Caco-2 (cell line): ENCODE results near the gene ARF1. TPM values are rescaled to one million over a fixed set of nuclear protein-coding genes. Genes with fewer than 3 reads are reported as not detected.

Experiments
- BruUV-seq: library from RNA; stranded (reverse); fragments of 400-500 nt; replicated peaks from 2 replicates; lab custom pipeline; 2021; lab: Mats Ljungman, UMichigan
- CTCF ChIA-PET: fragments of 300-600 bp; sonication (Branson Sonifier 250); formaldehyde crosslinking; loops from one replicate; lab custom pipeline; 2022; ENCODE audit warnings: antibody characterized with exemption; lab: Charles Lee
- POLR2A ChIA-PET: fragments of 300-600 bp; sonication (Branson Sonifier 250); formaldehyde crosslinking; loops from one replicate; lab custom pipeline; 2022; ENCODE audit warnings: antibody characterized with exemption; lab: Charles Lee
- DNase-seq, 2 experiments: peaks; one replicate each; pipeline versions ENCODE4 v3.0.0 to v3.0.0-alpha.2; 2020 to 2022
- H3K27me3 ChIP-seq: replicated peaks from 2 replicates; pipeline ENCODE4 v1.6.0; 2011; ENCODE audit warnings: low read length; ENCODE audit not compliant: control insufficient read depth, insufficient read depth
- H3K36me3 ChIP-seq: 2 replicates; pipeline ENCODE4 v1.5.1; 2011; ENCODE audit warnings: low read length; ENCODE audit not compliant: control insufficient read depth, insufficient read depth
- H3K4me1 ChIP-seq: fragments of 250-450 bp; sonication (Bioruptor Pico); 2 replicates; pipeline ENCODE4 v1.5.1; 2020; ENCODE audit warnings: mild to moderate bottlenecking
- H3K4me3 ChIP-seq: 2 replicates; pipeline ENCODE4 v1.5.1; 2011; ENCODE audit warnings: low read depth, mild to moderate bottlenecking, control low read depth, low read length
- H3K9me3 ChIP-seq: fragments of 250-450 bp; sonication (Bioruptor Pico); 2 replicates; pipeline ENCODE4 v1.5.1; 2020; ENCODE audit warnings: mild to moderate bottlenecking, moderate library complexity
- H3K27ac Mint-ChIP-seq: one replicate; pipeline ENCODE4 v1.8.0; 2022; ENCODE audit warnings: mixed read lengths; ENCODE audit not compliant: unreplicated experiment
- H3K27me3 Mint-ChIP-seq: one replicate; pipeline ENCODE4 v1.8.0; 2022; ENCODE audit warnings: mixed read lengths; ENCODE audit not compliant: insufficient read depth, unreplicated experiment
- H3K36me3 Mint-ChIP-seq: one replicate; pipeline ENCODE4 v1.8.0; 2022; ENCODE audit warnings: mild to moderate bottlenecking, mixed read lengths; ENCODE audit not compliant: insufficient read depth, unreplicated experiment
- H3K4me1 Mint-ChIP-seq: one replicate; pipeline ENCODE4 v1.8.0; 2022; ENCODE audit warnings: low read depth, mixed read lengths; ENCODE audit not compliant: unreplicated experiment
- H3K4me3 Mint-ChIP-seq: one replicate; pipeline ENCODE4 v1.8.0; 2022; ENCODE audit warnings: mild to moderate bottlenecking, moderate library complexity, mixed read lengths; ENCODE audit not compliant: unreplicated experiment
- H3K9me3 Mint-ChIP-seq: one replicate; pipeline ENCODE4 v1.8.0; 2022; ENCODE audit warnings: mixed read lengths; ENCODE audit not compliant: unreplicated experiment
- intact Hi-C: fragments of 100-400 bp; cut with micrococcal nuclease; formaldehyde crosslinking; loops from one replicate; pipeline ENCODE4 v1.10.0; 2022; ENCODE audit not compliant: unreplicated experiment
- total RNA-seq: library from RNA; stranded (reverse); gene quantifications from 2 replicates; pipeline ENCODE4 v1.2.3, GENCODE V29; 2022
- TF ChIP-seq, protein P1 (sequence below), 2 experiments: fragments of 200-600 bp in 1 of 2; IDR thresholded peaks; 1 replicate in 1 of 2; 2 replicates in 1 of 2; pipeline versions ENCODE4 v1.5.1 to v1.8.0; 2011 to 2022; ENCODE audit warnings: antibody characterized with exemption in 1 of 2, control low read depth in 1 of 2, inconsistent platforms in 1 of 2, low read depth in 1 of 2, low read length in 1 of 2, mild to moderate bottlenecking in 1 of 2, moderate library complexity in 1 of 2; ENCODE audit not compliant: insufficient read depth in 1 of 2, severe bottlenecking in 1 of 2, unreplicated experiment in 1 of 2

ARF1 gene
- total RNA-seq, 1 experiment from 2014 or later, result 378 TPM

DNA sequence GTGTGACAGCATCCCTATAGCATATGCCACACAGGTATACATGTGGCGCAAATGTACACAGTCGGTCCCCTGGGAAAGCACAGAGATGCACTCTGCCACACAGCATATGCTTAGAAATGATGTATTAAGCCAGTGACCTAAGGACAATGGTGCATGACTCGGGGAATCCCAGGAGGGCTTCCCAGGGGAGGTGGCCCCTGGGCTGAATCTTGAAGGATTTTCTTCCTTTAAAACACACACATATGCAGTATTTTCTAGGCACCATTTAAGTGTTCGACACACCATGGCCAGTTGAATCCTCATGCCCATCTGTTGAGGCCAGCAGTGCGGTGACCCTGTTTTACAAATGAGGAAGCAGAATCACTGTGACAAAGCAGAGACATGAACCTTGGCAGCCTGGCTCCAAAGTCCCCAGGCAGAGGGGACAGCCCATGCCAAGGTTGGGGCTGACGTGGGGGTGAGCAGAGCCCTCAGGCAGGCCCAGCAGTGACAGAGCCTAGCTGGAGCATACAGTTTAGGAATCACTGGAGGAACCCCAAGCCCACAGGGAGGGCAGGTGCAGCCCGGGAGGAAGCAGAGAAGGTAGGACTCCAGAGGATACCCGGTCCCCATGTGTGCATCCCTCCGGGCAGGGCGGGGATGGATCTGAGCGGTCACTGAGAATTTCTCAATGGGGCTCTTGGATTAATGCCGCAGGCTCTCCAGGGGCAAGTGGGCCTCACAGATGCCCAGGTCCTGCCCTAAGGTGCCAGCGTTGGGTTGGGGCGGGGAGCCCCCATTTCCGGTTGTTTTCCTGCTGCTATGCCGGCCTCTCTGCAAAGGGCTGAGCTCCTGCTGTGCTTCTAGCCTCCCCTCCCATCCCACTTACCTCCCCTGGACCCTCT lies 47.3 kb upstream of the ARF1 start:
- no peak overlapping the region for H3K4me3 ChIP-seq
- H3K27ac Mint-ChIP-seq, result no peak overlapping the region
- H3K9me3 Mint-ChIP-seq, result peaks cover 17% of the 10 kb centered on the region
- H3K27me3 Mint-ChIP-seq, result no peaks in the 10 kb centered on the region
- H3K4me1 ChIP-seq, result peaks cover 5% of the 10 kb centered on the region; the same call in 1 of the 2 replicates
- no peaks in the 10 kb centered on the region for H3K36me3 Mint-ChIP-seq
- CTCF ChIA-PET, result no interaction called here
- H3K36me3 ChIP-seq, result no peaks in the 10 kb centered on the region
- TF ChIP-seq, protein P1, sequence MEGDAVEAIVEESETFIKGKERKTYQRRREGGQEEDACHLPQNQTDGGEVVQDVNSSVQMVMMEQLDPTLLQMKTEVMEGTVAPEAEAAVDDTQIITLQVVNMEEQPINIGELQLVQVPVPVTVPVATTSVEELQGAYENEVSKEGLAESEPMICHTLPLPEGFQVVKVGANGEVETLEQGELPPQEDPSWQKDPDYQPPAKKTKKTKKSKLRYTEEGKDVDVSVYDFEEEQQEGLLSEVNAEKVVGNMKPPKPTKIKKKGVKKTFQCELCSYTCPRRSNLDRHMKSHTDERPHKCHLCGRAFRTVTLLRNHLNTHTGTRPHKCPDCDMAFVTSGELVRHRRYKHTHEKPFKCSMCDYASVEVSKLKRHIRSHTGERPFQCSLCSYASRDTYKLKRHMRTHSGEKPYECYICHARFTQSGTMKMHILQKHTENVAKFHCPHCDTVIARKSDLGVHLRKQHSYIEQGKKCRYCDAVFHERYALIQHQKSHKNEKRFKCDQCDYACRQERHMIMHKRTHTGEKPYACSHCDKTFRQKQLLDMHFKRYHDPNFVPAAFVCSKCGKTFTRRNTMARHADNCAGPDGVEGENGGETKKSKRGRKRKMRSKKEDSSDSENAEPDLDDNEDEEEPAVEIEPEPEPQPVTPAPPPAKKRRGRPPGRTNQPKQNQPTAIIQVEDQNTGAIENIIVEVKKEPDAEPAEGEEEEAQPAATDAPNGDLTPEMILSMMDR (IDR thresholded peaks at IDR 0.05; ENCODE audit: insufficient read depth in 1 of 2, low read depth in 1 of 2, low read length in 1 of 2, severe bottlenecking in 1 of 2, unreplicated experiment in 1 of 2), result no peak
- no peak overlapping the region for H3K4me3 Mint-ChIP-seq
- DNase-seq, result peak in 1 of 2 experiments; percentile 18
- intact Hi-C loops, result no loop called here
- no peaks in the 10 kb centered on the region; the same call in 1 of the 2 replicates for H3K27me3 ChIP-seq
- POLR2A ChIA-PET, result no interaction called here
- BruUV-seq, result no TSS peak
- no peaks in the 10 kb centered on the region for H3K4me1 Mint-ChIP-seq
- H3K9me3 ChIP-seq, result peaks cover 7% of the 10 kb centered on the region; the same call in 1 of the 2 replicates

DNA sequence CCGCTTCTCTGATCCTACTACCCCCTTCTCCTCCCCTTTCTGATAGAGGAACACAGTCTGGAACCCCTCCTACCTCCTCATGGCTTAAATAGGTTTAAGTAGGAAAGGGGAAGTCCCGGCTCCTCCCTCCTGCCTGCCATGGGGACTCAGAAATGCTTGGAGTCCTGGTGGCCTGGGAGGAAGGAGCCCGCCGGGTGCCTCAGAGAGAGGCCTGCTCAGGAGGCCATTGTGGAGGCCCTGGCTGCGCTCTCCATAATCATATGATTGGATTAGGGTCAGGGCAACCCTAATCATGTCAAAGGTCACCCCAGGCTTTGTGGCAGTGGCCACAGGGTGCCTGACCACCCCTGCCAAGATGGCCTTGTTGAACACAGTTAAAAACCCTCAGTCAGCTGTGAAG lies 46.7 kb upstream of the ARF1 start:
- peaks cover 7% of the 10 kb centered on the region; the same call in 1 of the 2 replicates for H3K9me3 ChIP-seq
- TF ChIP-seq, protein P1 (IDR thresholded peaks at IDR 0.05; ENCODE audit: insufficient read depth in 1 of 2, low read depth in 1 of 2, low read length in 1 of 2, severe bottlenecking in 1 of 2, unreplicated experiment in 1 of 2), result no peak
- no peak overlapping the region for H3K4me3 ChIP-seq
- POLR2A ChIA-PET, result no interaction called here
- CTCF ChIA-PET, result no interaction called here
- no peaks in the 10 kb centered on the region; the same call in 1 of the 2 replicates for H3K27me3 ChIP-seq
- no peak overlapping the region for H3K4me3 Mint-ChIP-seq
- DNase-seq, result peak in 1 of 2 experiments; percentile 11
- BruUV-seq, result no TSS peak
- no peaks in the 10 kb centered on the region for H3K27me3 Mint-ChIP-seq
- H3K36me3 ChIP-seq, result no peaks in the 10 kb centered on the region
- no peaks in the 10 kb centered on the region for H3K4me1 Mint-ChIP-seq
- no peaks in the 10 kb centered on the region for H3K36me3 Mint-ChIP-seq
- H3K4me1 ChIP-seq, result peaks cover 5% of the 10 kb centered on the region; the same call in 1 of the 2 replicates
- H3K27ac Mint-ChIP-seq, result no peak overlapping the region
- H3K9me3 Mint-ChIP-seq, result peaks cover 17% of the 10 kb centered on the region
- intact Hi-C loops, result no loop called here

- H3K9me3 ChIP-seq, result peaks cover 7% of the 10 kb centered on the region; the same call in 1 of the 2 replicates
- no peaks in the 10 kb centered on the region for H3K36me3 ChIP-seq
- Mint-ChIP-seq H3K4me1 (no peaks in the 10 kb centered on the region), H3K9me3 (peaks cover 17% of the 10 kb centered on the region), H3K27ac (no peak overlapping the region), H3K27me3 (no peaks in the 10 kb centered on the region), H3K36me3 (no peaks in the 10 kb centered on the region), H3K4me3 (peak overlapping the region; percentile 18)
- peak in 1 of 2 experiments; percentile 19 for DNase-seq
- H3K4me3 ChIP-seq, result no peak overlapping the region
- POLR2A ChIA-PET, result no interaction called here
- TF ChIP-seq, protein P1 (IDR thresholded peaks at IDR 0.05; ENCODE audit: insufficient read depth in 1 of 2, low read depth in 1 of 2, low read length in 1 of 2, severe bottlenecking in 1 of 2, unreplicated experiment in 1 of 2), result no peak
- no TSS peak for BruUV-seq
- H3K27me3 ChIP-seq, result no peaks in the 10 kb centered on the region; the same call in 1 of the 2 replicates
- CTCF ChIA-PET, result no interaction called here
- H3K4me1 ChIP-seq, result peaks cover 5% of the 10 kb centered on the region; the same call in 1 of the 2 replicates
- intact Hi-C loops, result no loop called here
These were observed 45.7 kb upstream of the ARF1 start for GRCh38 chr1:228036701-228037231.
